GM18499 (cell line): Measurements from ENCODE around the gene MPHOSPH6.
"Not testable (repeated sequence)": the region's sequence is repeated elsewhere in the genome, so short reads cannot be mapped to it uniquely, and the experiment has no call there.

Source experiments
- ATAC-seq: cut with Tn5 transposase; IDR thresholded peaks from one replicate; pipeline ENCODE4 v1.9.1; 2021; ENCODE audit warnings: moderate number of reproducible peaks; ENCODE audit not compliant: insufficient read depth, unreplicated experiment

The MPHOSPH6 gene

GRCh38 chr16:82129881-82130280 lies 40.1 kb downstream of the MPHOSPH6 start:
- ATAC-seq, result no peak

GRCh38 chr16:82124651-82125050 lies 45.4 kb downstream of the MPHOSPH6 start:
- no peak for ATAC-seq

GRCh38 chr16:82119405-82119804 lies 50.6 kb downstream of the MPHOSPH6 start:
- no peak for ATAC-seq

- no peak for ATAC-seq
Measured at GRCh38 chr16:82118749-82119148, 51.3 kb downstream of the MPHOSPH6 start.

- ATAC-seq, result no peak
Measured at GRCh38 chr16:82116535-82116934, 53.5 kb downstream of the MPHOSPH6 start.

GRCh38 chr16:82113741-82114140 lies 56.3 kb downstream of the MPHOSPH6 start:
- no peak for ATAC-seq

GRCh38 chr16:82111944-82112343 lies 58.1 kb downstream of the MPHOSPH6 start:
- ATAC-seq, result no peak

- ATAC-seq, result not testable (repeated sequence)
Measured at GRCh38 chr16:82109266-82109665, 60.8 kb downstream of the MPHOSPH6 start.

- ATAC-seq, result no peak
Measured at GRCh38 chr16:82108774-82109173, 61.2 kb downstream of the MPHOSPH6 start.

GRCh38 chr16:82108100-82108499 lies 61.9 kb downstream of the MPHOSPH6 start:
- no peak for ATAC-seq

GRCh38 chr16:82105107-82105506 lies 64.9 kb downstream of the MPHOSPH6 start:
- ATAC-seq, result no peak
